HCT116 (cell line): ENCODE results near the gene POLG. TPM values are rescaled to one million over a fixed set of nuclear protein-coding genes. Genes with fewer than 3 reads are reported as not detected.

ENCODE experiments used
- ATAC-seq: fragments of 200-7000 bp; cut with Tn5 transposase; 2 replicates; pipeline ENCODE4 v1.9.1; 2020; ENCODE audit warnings: mild to moderate bottlenecking, moderate library complexity
- BruUV-seq: library from RNA; stranded (reverse); fragments of 400-500 nt; replicated peaks from 2 replicates; lab custom pipeline; 2021; lab: Mats Ljungman, UMichigan
- CTCF ChIA-PET: fragments of 300-600 bp; sonication (Branson Sonifier 250); formaldehyde crosslinking; loops from one replicate; lab custom pipeline; 2021; ENCODE audit warnings: antibody characterized with exemption; lab: Charles Lee
- POLR2A ChIA-PET: fragments of 300-600, 350-600 bp; sonication (Branson Sonifier 250); formaldehyde crosslinking; loops from one replicate; lab custom pipeline; 2021; ENCODE audit warnings: antibody characterized with exemption; lab: Charles Lee
- RAD21 ChIA-PET, 2 experiments: fragments of 300-600 bp; sonication (Branson Sonifier 250); formaldehyde crosslinking; loops; one replicate each; lab custom pipeline; 2023; ENCODE audit warnings: low total read pairs in 2 of 2; ENCODE audit not compliant: uncharacterized antibody in 2 of 2, unreplicated experiment in 2 of 2, low non-redundant PET in 1 of 2; lab: Charles Lee
- DNase-seq: peaks from one replicate; pipeline ENCODE4 v3.0.0-alpha.2; 2010; ENCODE audit warnings: low read depth, low spot score
- H2AFZ ChIP-seq: fragments of 200-600 bp; shearing (Covaris generic), sonication (generic); 2 replicates; pipeline ENCODE4 v1.6.1; 2017; ENCODE audit warnings: low read depth, mixed run types, mixed read lengths, antibody characterized with exemption, low read length; ENCODE audit not compliant: poor library complexity, severe bottlenecking
- H3K27ac ChIP-seq: 2 replicates; pipeline ENCODE4 v1.5.1; 2012; ENCODE audit warnings: low read depth, low read length
- H3K27me3 ChIP-seq: fragments of 200-600 bp; sonication (generic); 2 replicates; pipeline ENCODE4 v1.6.1; 2016; ENCODE audit warnings: mixed run types, low read length, mixed read lengths; ENCODE audit not compliant: insufficient read depth
- H3K36me3 ChIP-seq, 2 experiments: fragments of 200-500 bp in 1 of 2; fragments of 200-600 bp in 1 of 2; sonication (Bioruptor generic) in 1 of 2; sonication (generic) in 1 of 2; 2 replicates each; pipeline versions ENCODE4 v1.5.1 to v1.6.1; 2014 to 2016; ENCODE audit warnings: low read length in 2 of 2, inconsistent platforms in 1 of 2, mixed read lengths in 1 of 2, mixed run types in 1 of 2; ENCODE audit not compliant: insufficient read depth in 2 of 2, control insufficient read depth in 1 of 2
- H3K4me1 ChIP-seq, 2 experiments: fragments of 200-600 bp in 1 of 2; sonication (generic) in 1 of 2; 2 replicates each; pipeline versions ENCODE4 v1.5.1 to v1.6.1; 2012 to 2017; ENCODE audit warnings: low read length in 2 of 2, inconsistent platforms in 1 of 2, mild to moderate bottlenecking in 1 of 2, mixed read lengths in 1 of 2, mixed run types in 1 of 2, moderate library complexity in 1 of 2; ENCODE audit not compliant: insufficient read depth in 2 of 2, control insufficient read depth in 1 of 2
- H3K4me2 ChIP-seq: fragments of 200-600 bp; sonication (generic); 2 replicates; pipeline ENCODE4 v1.6.1; 2017; ENCODE audit warnings: mixed run types, low read length, mixed read lengths
- H3K4me3 ChIP-seq, 2 experiments: fragments of 200-600 bp in 1 of 2; sonication (generic) in 1 of 2; replicated peaks in 1 of 2; 2 replicates each; pipeline ENCODE4 v1.5.1; 2011 to 2016; ENCODE audit warnings: low read length in 2 of 2, control low read depth in 1 of 2, low read depth in 1 of 2, mild to moderate bottlenecking in 1 of 2, mixed read lengths in 1 of 2, mixed run types in 1 of 2
- H3K79me2 ChIP-seq: fragments of 200-600 bp; sonication (generic); 2 replicates; pipeline ENCODE4 v1.6.1; 2017; ENCODE audit warnings: mild to moderate bottlenecking, mixed run types, low read length, moderate library complexity, mixed read lengths; ENCODE audit not compliant: insufficient read depth
- H3K9ac ChIP-seq: fragments of 200-600 bp; sonication (generic); 2 replicates; pipeline ENCODE4 v1.6.1; 2016; ENCODE audit warnings: low read length, mixed read lengths
- H3K9me2 ChIP-seq: fragments of 200-600 bp; sonication (generic), shearing (Covaris generic); 2 replicates; pipeline ENCODE4 v1.6.1; 2017; ENCODE audit warnings: mixed run types, mild to moderate bottlenecking, moderate library complexity; ENCODE audit not compliant: insufficient read depth
- H3K9me3 ChIP-seq, 2 experiments: fragments of 200-500 bp in 1 of 2; fragments of 200-600 bp in 1 of 2; sonication (Bioruptor generic) in 1 of 2; sonication (generic) in 1 of 2; 2 replicates each; pipeline ENCODE4 v1.6.1; 2014 to 2017; ENCODE audit warnings: low read length in 2 of 2, mixed read lengths in 2 of 2, inconsistent platforms in 1 of 2, low read depth in 1 of 2, mild to moderate bottlenecking in 1 of 2, mixed run types in 1 of 2, moderate library complexity in 1 of 2; ENCODE audit not compliant: control insufficient read depth in 1 of 2, insufficient read depth in 1 of 2
- H4K20me1 ChIP-seq: fragments of 200-600 bp; sonication (generic), shearing (Covaris generic); 2 replicates; pipeline ENCODE4 v1.6.1; 2017; ENCODE audit warnings: mixed run types, mild to moderate bottlenecking, moderate library complexity; ENCODE audit not compliant: insufficient read depth
- ATF3 ChIP-seq: IDR thresholded peaks from 2 replicates; pipeline ENCODE4 v1.6.1; 2012
- CBX3 ChIP-seq: IDR thresholded peaks from 2 replicates; pipeline ENCODE4 v1.6.1; 2012; ENCODE audit warnings: low read depth
- CTCF ChIP-seq, 3 experiments: fragments of 200-600 bp in 1 of 3; sonication (generic) in 1 of 3; IDR thresholded peaks in 2 of 3; conservative IDR thresholded peaks in 1 of 3; 2 replicates each; pipeline ENCODE4 v1.5.1; 2012 to 2017; ENCODE audit warnings: low read depth in 2 of 3, low read length in 2 of 3, antibody characterized with exemption in 1 of 3, borderline replicate concordance in 1 of 3, control low read depth in 1 of 3, mild to moderate bottlenecking in 1 of 3, mixed read lengths in 1 of 3, mixed run types in 1 of 3, moderate library complexity in 1 of 3; ENCODE audit not compliant: insufficient read depth in 1 of 3
- EGR1 ChIP-seq: IDR thresholded peaks from 2 replicates; pipeline ENCODE4 v1.6.1; 2012; ENCODE audit warnings: low read depth
- ELF1 ChIP-seq: IDR thresholded peaks from 2 replicates; pipeline ENCODE4 v1.6.1; 2012; ENCODE audit warnings: low read depth, borderline replicate concordance
- EZH2phosphoT487 ChIP-seq: fragments of 200-600 bp; IDR thresholded peaks from 2 replicates; pipeline ENCODE4 v1.6.1; 2018; ENCODE audit warnings: antibody characterized with exemption, borderline replicate concordance
- FOSL1 ChIP-seq: IDR thresholded peaks from 2 replicates; pipeline ENCODE4 v1.6.1; 2012; ENCODE audit warnings: low read depth
- JUND ChIP-seq: IDR thresholded peaks from 2 replicates; pipeline ENCODE4 v1.6.1; 2012
- RAD21 ChIP-seq: IDR thresholded peaks from 2 replicates; pipeline ENCODE4 v1.6.1; 2012; ENCODE audit warnings: low read depth, mild to moderate bottlenecking
- REST ChIP-seq: IDR thresholded peaks from 2 replicates; pipeline ENCODE4 v1.6.1; 2012; ENCODE audit warnings: low read depth
- SIN3A ChIP-seq: IDR thresholded peaks from 2 replicates; pipeline ENCODE4 v1.6.1; 2012; ENCODE audit warnings: low read depth
- TCF7L2 ChIP-seq: IDR thresholded peaks from 2 replicates; pipeline ENCODE4 v1.7.0; 2011; ENCODE audit warnings: borderline replicate concordance, inconsistent platforms; ENCODE audit not compliant: insufficient read depth, insufficient read length; ENCODE audit errors: extremely low read depth
- ZBTB33 ChIP-seq: IDR thresholded peaks from 2 replicates; pipeline ENCODE4 v1.6.1; 2011; ENCODE audit warnings: mild to moderate bottlenecking, low read length, moderate library complexity; ENCODE audit not compliant: insufficient replicate concordance; ENCODE audit errors: extremely low read depth
- ZNF274 ChIP-seq: fragments of 200-500 bp; sonication (Bioruptor generic); IDR thresholded peaks from 2 replicates; pipeline ENCODE4 v1.6.1; 2014; ENCODE audit warnings: mild to moderate bottlenecking, low read depth, low read length, inconsistent platforms
- intact Hi-C: fragments of 100-400 bp; cut with micrococcal nuclease; formaldehyde crosslinking; loops from 2 replicates; pipeline ENCODE4 v1.10.0; 2022
- total RNA-seq: library from RNA; stranded (reverse); gene quantifications from one replicate; pipeline ENCODE4 v1.2.1, GENCODE V29; 2021; ENCODE audit not compliant: unreplicated experiment

POLG gene
- total RNA-seq, 1 experiment from 2014 or later, result 72.7 TPM

GRCh38 chr15:89338036-89338435 lies 3.4 kb upstream of the POLG start (continued):
- TF ChIP-seq ATF3 (no peak), SIN3A (no peak), ELF1 (no peak), EZH2phosphoT487 (no peak), ZNF274 (no peak), EGR1 (no peak), CBX3 (no peak)
- TF ChIP-seq, all 23 proteins: peak for 0

- ChIA-PET POLR2A (interaction anchor here (0.7 to 0.8 kb wide), 2 partner anchors 28 to 128 kb away, joined by 3 to 5 read pairs; no protein-coding TSS in a partner anchor), CTCF (interaction anchor here (1.6 to 1.8 kb wide), 3 partner anchors 21 to 129 kb away, joined by 5 to 7 read pairs (median 6); no protein-coding TSS in a partner anchor), RAD21 (interaction anchor here in 1 of 2 experiments (1.1 kb wide), 1 partner anchor 22 kb away, joined by 3 read pairs; no protein-coding TSS in a partner anchor)
- intact Hi-C loops, result loop anchor here (1.0 to 2.0 kb wide), 2 partner anchors 57 to 92 kb away; partner anchors contain the start of gene FANCI
- peaks cover 9 to 25% of the 10 kb centered on the region in 2 experiments for H3K4me1 ChIP-seq
- TSS peak; percentile 100 for BruUV-seq
- no peak for DNase-seq
- H2AFZ ChIP-seq, result no peak overlapping the region
- peak overlapping the region; percentile 52 to 59 for H3K4me3 ChIP-seq
- no peaks in the 10 kb centered on the region for H3K9me3 ChIP-seq
- peaks cover 17 to 29% of the 10 kb centered on the region in 2 experiments; a peak in 3 of 4 replicates for H3K36me3 ChIP-seq
- H3K4me2 ChIP-seq, result peak overlapping the region; percentile 89
- H3K27ac ChIP-seq, result peak overlapping the region; percentile 52
- H3K27me3 ChIP-seq, result no peaks in the 10 kb centered on the region
- H3K9me2 ChIP-seq, result no peaks in the 10 kb centered on the region
- H3K79me2 ChIP-seq, result peaks cover 38% of the 10 kb centered on the region
- no peak for ATAC-seq
- H4K20me1 ChIP-seq, result peaks cover 8% of the 10 kb centered on the region; the same call in 1 of the 2 replicates
- peak overlapping the region; percentile 60 for H3K9ac ChIP-seq
- no peak for TF ChIP-seq REST
- no peak for TF ChIP-seq EGR1
- no peak for TF ChIP-seq FOSL1
- no peak for TF ChIP-seq CTCF (IDR thresholded peaks at IDR 0.05 in 2 of 3, conservative IDR thresholded peaks at IDR 0.05 in 1 of 3; ENCODE audit: borderline replicate concordance in 1 of 3, insufficient read depth in 1 of 3, low read depth in 2 of 3, low read length in 2 of 3)
- TF ChIP-seq TCF7L2, result no peak
- no peak for TF ChIP-seq ZNF274
- no peak for TF ChIP-seq ZBTB33
- no peak for TF ChIP-seq SIN3A
- TF ChIP-seq JUND, result no peak
- no peak for TF ChIP-seq ATF3
- TF ChIP-seq RAD21, result no peak
Observed at GRCh38 chr15:89335298-89336041, 846 bp upstream of the POLG start.
